Esophagus squamous epithelium (tissue), 4 donors: ENCODE measurements around the gene DAB2.

Source experiments
- POLR2A ChIP-seq, 4 donors: fragments of 450-650 bp; IDR thresholded peaks; one replicate each; pipeline ENCODE4 v1.6.1; 2017; ENCODE audit warnings: antibody characterized with exemption in 4 of 4, mild to moderate bottlenecking in 4 of 4, moderate library complexity in 3 of 4
- TF ChIP-seq, protein P1 (sequence below), 6 experiments: fragments of 450-650 bp in 4 of 6; fragments of 200-600 bp in 2 of 6; sonication (generic) in 2 of 6; IDR thresholded peaks; one replicate each; pipeline ENCODE4 v1.5.1; 2016 to 2019; ENCODE audit warnings: antibody characterized with exemption in 6 of 6, mild to moderate bottlenecking in 4 of 6, moderate library complexity in 4 of 6

DNA sequence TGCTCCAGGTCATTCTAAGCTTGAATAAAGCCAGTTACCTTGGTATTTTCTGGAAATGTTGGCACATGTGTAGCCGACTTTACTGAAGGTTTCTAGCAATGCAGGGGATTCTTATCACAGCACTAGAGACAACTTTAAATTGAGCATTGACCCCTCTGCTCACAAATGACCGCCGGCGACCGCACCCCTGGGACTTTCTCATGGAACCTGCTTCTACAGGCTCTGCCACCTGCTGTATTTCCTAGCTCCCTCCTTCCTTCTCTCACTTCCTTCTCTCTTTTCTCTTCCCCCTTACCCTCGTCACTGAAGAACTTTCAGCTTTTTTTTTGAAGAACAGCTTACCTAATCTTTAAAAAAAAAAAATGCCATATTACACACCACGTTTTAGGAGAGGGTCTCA lies 30.9 kb upstream of the DAB2 start:
- TF ChIP-seq, protein P1, sequence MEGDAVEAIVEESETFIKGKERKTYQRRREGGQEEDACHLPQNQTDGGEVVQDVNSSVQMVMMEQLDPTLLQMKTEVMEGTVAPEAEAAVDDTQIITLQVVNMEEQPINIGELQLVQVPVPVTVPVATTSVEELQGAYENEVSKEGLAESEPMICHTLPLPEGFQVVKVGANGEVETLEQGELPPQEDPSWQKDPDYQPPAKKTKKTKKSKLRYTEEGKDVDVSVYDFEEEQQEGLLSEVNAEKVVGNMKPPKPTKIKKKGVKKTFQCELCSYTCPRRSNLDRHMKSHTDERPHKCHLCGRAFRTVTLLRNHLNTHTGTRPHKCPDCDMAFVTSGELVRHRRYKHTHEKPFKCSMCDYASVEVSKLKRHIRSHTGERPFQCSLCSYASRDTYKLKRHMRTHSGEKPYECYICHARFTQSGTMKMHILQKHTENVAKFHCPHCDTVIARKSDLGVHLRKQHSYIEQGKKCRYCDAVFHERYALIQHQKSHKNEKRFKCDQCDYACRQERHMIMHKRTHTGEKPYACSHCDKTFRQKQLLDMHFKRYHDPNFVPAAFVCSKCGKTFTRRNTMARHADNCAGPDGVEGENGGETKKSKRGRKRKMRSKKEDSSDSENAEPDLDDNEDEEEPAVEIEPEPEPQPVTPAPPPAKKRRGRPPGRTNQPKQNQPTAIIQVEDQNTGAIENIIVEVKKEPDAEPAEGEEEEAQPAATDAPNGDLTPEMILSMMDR (IDR thresholded peaks at IDR 0.05) = no peak
- TF ChIP-seq POLR2A (IDR thresholded peaks at IDR 0.05) = no peak
